CD14-positive monocyte (primary cell): ENCODE data around the gene CD3D. TPM values are rescaled to one million over a fixed set of nuclear protein-coding genes. Genes with fewer than 3 reads are reported as not detected.

Experiments used
- DNase-seq, 3 donors: peaks; one replicate each; pipeline ENCODE4 v3.0.0-alpha.2; 2011 to 2022
- H2AFZ ChIP-seq: 2 replicates; pipeline ENCODE4 v1.6.0; 2012; ENCODE audit warnings: mild to moderate bottlenecking, low read depth, low read length, inconsistent platforms; ENCODE audit not compliant: insufficient read depth, poor library complexity, severe bottlenecking
- H3K27ac ChIP-seq, 2 donors: 1 replicate in 1 of 2; 2 replicates in 1 of 2; pipeline ENCODE4 v1.5.1; 2012 to 2013; ENCODE audit warnings: low read length in 2 of 2, control low read depth in 1 of 2, inconsistent platforms in 1 of 2, low read depth in 1 of 2, mild to moderate bottlenecking in 1 of 2
- H3K27me3 ChIP-seq, 2 donors: one replicate each; pipeline versions ENCODE4 v1.6.0 to v1.6.1; 2011 to 2013; ENCODE audit warnings: low read length in 2 of 2; ENCODE audit not compliant: control insufficient read depth in 2 of 2, insufficient read depth in 2 of 2
- H3K36me3 ChIP-seq, 2 donors: replicated peaks in 1 of 2; 1 replicate in 1 of 2; 2 replicates in 1 of 2; pipeline versions ENCODE4 v1.5.1 to v1.6.1; 2012 to 2013; ENCODE audit warnings: low read length in 2 of 2, control low read depth in 1 of 2, inconsistent platforms in 1 of 2, mild to moderate bottlenecking in 1 of 2; ENCODE audit not compliant: insufficient read depth in 2 of 2, control insufficient read depth in 1 of 2
- H3K4me1 ChIP-seq, 2 donors: 1 replicate in 1 of 2; 2 replicates in 1 of 2; pipeline versions ENCODE4 v1.5.1 to v1.6.1; 2012 to 2013; ENCODE audit warnings: low read length in 2 of 2, control low read depth in 1 of 2, inconsistent platforms in 1 of 2, mild to moderate bottlenecking in 1 of 2, moderate library complexity in 1 of 2; ENCODE audit not compliant: insufficient read depth in 2 of 2, control insufficient read depth in 1 of 2
- H3K4me2 ChIP-seq: replicated peaks from 2 replicates; pipeline ENCODE3; 2012; ENCODE audit warnings: low read length, moderate library complexity, mild to moderate bottlenecking; ENCODE audit not compliant: poor library complexity, severe bottlenecking; ENCODE audit errors: extremely low read depth
- H3K4me3 ChIP-seq, 3 experiments: fragments of 200-600 bp in 1 of 3; sonication (generic) in 1 of 3; replicated peaks in 1 of 3; 1 replicate in 2 of 3; 2 replicates in 1 of 3; pipeline ENCODE4 v1.5.1; 2011 to 2013; ENCODE audit warnings: low read length in 3 of 3, mild to moderate bottlenecking in 3 of 3, control low read depth in 2 of 3, low read depth in 2 of 3, inconsistent platforms in 1 of 3, moderate library complexity in 1 of 3
- H3K79me2 ChIP-seq: 2 replicates; pipeline ENCODE4 v1.6.0; 2012; ENCODE audit warnings: mild to moderate bottlenecking, control low read depth, inconsistent platforms, low read length, moderate library complexity; ENCODE audit not compliant: insufficient read depth
- H3K9ac ChIP-seq: 2 replicates; pipeline ENCODE4 v1.6.0; 2017; ENCODE audit warnings: low read length, mild to moderate bottlenecking; ENCODE audit not compliant: insufficient read depth, poor library complexity, severe bottlenecking
- H3K9me3 ChIP-seq, 2 donors: replicated peaks in 1 of 2; 1 replicate in 1 of 2; 2 replicates in 1 of 2; pipeline versions ENCODE4 v1.5.1 to v1.6.1; 2012 to 2013; ENCODE audit warnings: low read length in 2 of 2, control low read depth in 1 of 2; ENCODE audit not compliant: control insufficient read depth in 1 of 2, insufficient read depth in 1 of 2
- H4K20me1 ChIP-seq: 2 replicates; pipeline ENCODE4 v1.6.0; 2012; ENCODE audit warnings: mild to moderate bottlenecking, low read length, control low read depth, moderate library complexity; ENCODE audit not compliant: insufficient read depth
- H3K27ac Mint-ChIP-seq, 7 donors: one replicate each; pipeline ENCODE4 v1.8.0; 2020; ENCODE audit warnings: mild to moderate bottlenecking in 7 of 7, mixed read lengths in 7 of 7, moderate library complexity in 6 of 7, inconsistent platforms in 2 of 7
- H3K27me3 Mint-ChIP-seq, 3 donors: one replicate each; pipeline ENCODE4 v1.8.0; 2021 to 2022; ENCODE audit warnings: low read depth in 3 of 3, mild to moderate bottlenecking in 3 of 3, mixed read lengths in 3 of 3, moderate library complexity in 3 of 3, inconsistent platforms in 1 of 3
- H3K36me3 Mint-ChIP-seq, 2 donors: one replicate each; pipeline ENCODE4 v1.8.0; 2020; ENCODE audit warnings: mixed read lengths in 2 of 2, inconsistent platforms in 1 of 2, mild to moderate bottlenecking in 1 of 2
- H3K4me1 Mint-ChIP-seq: one replicate; pipeline ENCODE4 v1.8.0; 2020; ENCODE audit warnings: mild to moderate bottlenecking, mixed read lengths
- H3K4me3 Mint-ChIP-seq, 2 donors: one replicate each; pipeline ENCODE4 v1.8.0; 2020; ENCODE audit warnings: mild to moderate bottlenecking in 2 of 2, mixed read lengths in 2 of 2, moderate library complexity in 1 of 2
- H3K9me3 Mint-ChIP-seq, 7 donors: one replicate each; pipeline ENCODE4 v1.8.0; 2020 to 2022; ENCODE audit warnings: mixed read lengths in 7 of 7, mild to moderate bottlenecking in 6 of 7, moderate library complexity in 6 of 7, inconsistent platforms in 2 of 7
- WGBS: methylation state at CpG from one replicate; pipeline ENCODE4 v1.1.5; 2013; ENCODE audit warnings: missing lambda C conversion rate; ENCODE audit not compliant: insufficient coverage; 5-methylcytosine and 5-hydroxymethylcytosine counted together
- intact Hi-C, 2 donors: fragments of 100-400 bp; cut with micrococcal nuclease; formaldehyde crosslinking; loops; one replicate each; pipeline versions ENCODE4 v1.15.0 to v1.15.1; 2023
- polyA plus RNA-seq, 3 donors: library from polyadenylated mRNA; depleted of rRNA in 1 of 3; unstranded in 2 of 3; stranded (reverse) in 1 of 3; fragments of 300-500 nt in 2 of 3; fragments of >200 nt in 1 of 3; fragmentation: Illumina TruSeq in 2 of 3; gene quantifications; 1 replicate in 2 of 3; 2 replicates in 1 of 3; pipeline ENCODE4 v1.2.3, GENCODE V29; 2012 to 2021
- TF ChIP-seq, protein P1 (sequence below): fragments of 200-600 bp; IDR thresholded peaks from one replicate; pipeline ENCODE4 v1.8.0; 2022; ENCODE audit warnings: antibody characterized with exemption, mild to moderate bottlenecking

The CD3D gene
- polyA plus RNA-seq, 3 donors, result 2.2 to 3.1 TPM; not detected in 1

GRCh38 chr11:118301600-118302195 is 40.8 kb downstream of the CD3D start:
- H3K4me1 Mint-ChIP-seq, result no peaks in the 10 kb centered on the region
- H3K9me3 ChIP-seq, result no peaks in the 10 kb centered on the region

DNA sequence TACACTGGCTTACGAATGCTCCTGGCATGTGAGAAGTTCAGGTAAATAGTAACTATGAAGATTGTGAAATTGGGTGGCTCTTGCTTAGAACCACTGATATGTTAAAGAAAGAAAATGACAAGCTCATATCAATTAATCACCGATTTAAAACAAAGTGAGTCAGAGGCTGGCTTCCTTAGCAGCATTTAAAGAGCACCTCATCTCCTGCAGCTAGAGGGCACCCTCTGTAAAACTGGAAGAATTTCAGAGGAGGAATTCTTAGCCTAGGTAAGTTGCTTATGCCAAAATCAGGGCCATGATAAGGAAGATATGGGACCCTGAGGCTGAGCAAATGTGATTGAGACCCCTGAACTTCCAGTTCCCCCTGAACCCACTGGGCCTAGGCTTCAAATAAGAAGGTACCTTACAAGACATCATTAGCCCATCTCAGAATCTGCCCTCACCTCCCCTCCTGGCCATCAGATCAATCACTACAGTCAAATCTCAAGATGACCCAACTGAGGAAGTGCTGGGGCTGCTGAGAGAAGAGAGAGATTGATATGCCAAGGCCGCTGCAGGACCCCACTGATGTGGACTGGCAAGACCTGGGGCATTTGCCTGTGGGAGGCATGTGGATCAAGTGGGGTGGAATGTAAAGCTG is 46.6 kb downstream of the CD3D start:
- Histone ChIP-seq H4K20me1 (no peaks in the 10 kb centered on the region), H3K9me3 (no peaks in the 10 kb centered on the region), H3K4me2 (no peak overlapping the region), H3K79me2 (no peaks in the 10 kb centered on the region), H3K27ac (no peak overlapping the region), H3K27me3 (no peaks in the 10 kb centered on the region), H3K4me1 (peaks cover 12 to 13% of the 10 kb centered on the region in 2 donors), H3K4me3 (no peak overlapping the region), H3K36me3 (no peaks in the 10 kb centered on the region), H2AFZ (no peak overlapping the region), H3K9ac (no peak overlapping the region)
- 100% methylated on average over 1 of the region's 3 CpGs for WGBS
- TF ChIP-seq, protein P1, sequence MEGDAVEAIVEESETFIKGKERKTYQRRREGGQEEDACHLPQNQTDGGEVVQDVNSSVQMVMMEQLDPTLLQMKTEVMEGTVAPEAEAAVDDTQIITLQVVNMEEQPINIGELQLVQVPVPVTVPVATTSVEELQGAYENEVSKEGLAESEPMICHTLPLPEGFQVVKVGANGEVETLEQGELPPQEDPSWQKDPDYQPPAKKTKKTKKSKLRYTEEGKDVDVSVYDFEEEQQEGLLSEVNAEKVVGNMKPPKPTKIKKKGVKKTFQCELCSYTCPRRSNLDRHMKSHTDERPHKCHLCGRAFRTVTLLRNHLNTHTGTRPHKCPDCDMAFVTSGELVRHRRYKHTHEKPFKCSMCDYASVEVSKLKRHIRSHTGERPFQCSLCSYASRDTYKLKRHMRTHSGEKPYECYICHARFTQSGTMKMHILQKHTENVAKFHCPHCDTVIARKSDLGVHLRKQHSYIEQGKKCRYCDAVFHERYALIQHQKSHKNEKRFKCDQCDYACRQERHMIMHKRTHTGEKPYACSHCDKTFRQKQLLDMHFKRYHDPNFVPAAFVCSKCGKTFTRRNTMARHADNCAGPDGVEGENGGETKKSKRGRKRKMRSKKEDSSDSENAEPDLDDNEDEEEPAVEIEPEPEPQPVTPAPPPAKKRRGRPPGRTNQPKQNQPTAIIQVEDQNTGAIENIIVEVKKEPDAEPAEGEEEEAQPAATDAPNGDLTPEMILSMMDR, result peak; percentile 66
- no peaks in the 10 kb centered on the region for H3K9me3 Mint-ChIP-seq
- no peaks in the 10 kb centered on the region for H3K36me3 Mint-ChIP-seq
- peaks cover 0 to 4% (median 2%) of the 10 kb centered on the region in 3 donors for H3K27me3 Mint-ChIP-seq
- H3K4me3 Mint-ChIP-seq, result no peak overlapping the region
- peaks cover 15% of the 10 kb centered on the region for H3K4me1 Mint-ChIP-seq
- DNase-seq, result peak; percentile 29 to 53 (median 32)
- intact Hi-C loops, result no loop called here
- H3K27ac Mint-ChIP-seq, result peak overlapping the region in 2 of 7 donors; percentile 3 to 47

More at GRCh38 chr11:118301600-118302195, 40.8 kb downstream of the CD3D start:
- TF ChIP-seq, protein P1, result no peak
- no peak for DNase-seq
- H3K36me3 ChIP-seq, result no peaks in the 10 kb centered on the region
- H3K4me1 ChIP-seq, result no peaks in the 10 kb centered on the region
- intact Hi-C loops, result loop anchor here in 1 of 2 donors (5.0 kb wide), 1 partner anchor 39 kb away; the partner anchor contains the start of gene MPZL2
- no peak overlapping the region for H2AFZ ChIP-seq
- no peak overlapping the region for H3K4me3 ChIP-seq
- H3K36me3 Mint-ChIP-seq, result no peaks in the 10 kb centered on the region
- H3K4me3 Mint-ChIP-seq, result no peak overlapping the region
- H3K27me3 ChIP-seq, result no peaks in the 10 kb centered on the region
- H3K4me2 ChIP-seq, result no peak overlapping the region
- H3K27me3 Mint-ChIP-seq, result peaks cover 3 to 9% (median 4%) of the 10 kb centered on the region in 3 donors
- no peaks in the 10 kb centered on the region for H3K9me3 Mint-ChIP-seq
- 100% methylated on average over 4 of the region's 8 CpGs for WGBS
- no peak overlapping the region for H3K27ac Mint-ChIP-seq
- no peak overlapping the region for H3K27ac ChIP-seq
- H3K9ac ChIP-seq, result no peak overlapping the region
- no peaks in the 10 kb centered on the region for H3K79me2 ChIP-seq
- H4K20me1 ChIP-seq, result no peaks in the 10 kb centered on the region
